ENCODE results near the gene RANBP9. TPM values are rescaled to one million over a fixed set of nuclear protein-coding genes. Genes with fewer than 3 reads are reported as not detected.
A peak's percentile ranks its signal among the peaks of the same experiment; 100 is the strongest.

RANBP9 gene
- total and polyA plus RNA-seq, 9 of the 15 experiments (the other 6 are each of a cell fraction or from before 2014, with no cell fraction given) = 27.5 to 130 (median 61.5) TPM

GRCh38 chr6:13678255-13678983 lies 33.2 kb downstream of the RANBP9 start (continued):
- TF ChIP-seq, protein P1, sequence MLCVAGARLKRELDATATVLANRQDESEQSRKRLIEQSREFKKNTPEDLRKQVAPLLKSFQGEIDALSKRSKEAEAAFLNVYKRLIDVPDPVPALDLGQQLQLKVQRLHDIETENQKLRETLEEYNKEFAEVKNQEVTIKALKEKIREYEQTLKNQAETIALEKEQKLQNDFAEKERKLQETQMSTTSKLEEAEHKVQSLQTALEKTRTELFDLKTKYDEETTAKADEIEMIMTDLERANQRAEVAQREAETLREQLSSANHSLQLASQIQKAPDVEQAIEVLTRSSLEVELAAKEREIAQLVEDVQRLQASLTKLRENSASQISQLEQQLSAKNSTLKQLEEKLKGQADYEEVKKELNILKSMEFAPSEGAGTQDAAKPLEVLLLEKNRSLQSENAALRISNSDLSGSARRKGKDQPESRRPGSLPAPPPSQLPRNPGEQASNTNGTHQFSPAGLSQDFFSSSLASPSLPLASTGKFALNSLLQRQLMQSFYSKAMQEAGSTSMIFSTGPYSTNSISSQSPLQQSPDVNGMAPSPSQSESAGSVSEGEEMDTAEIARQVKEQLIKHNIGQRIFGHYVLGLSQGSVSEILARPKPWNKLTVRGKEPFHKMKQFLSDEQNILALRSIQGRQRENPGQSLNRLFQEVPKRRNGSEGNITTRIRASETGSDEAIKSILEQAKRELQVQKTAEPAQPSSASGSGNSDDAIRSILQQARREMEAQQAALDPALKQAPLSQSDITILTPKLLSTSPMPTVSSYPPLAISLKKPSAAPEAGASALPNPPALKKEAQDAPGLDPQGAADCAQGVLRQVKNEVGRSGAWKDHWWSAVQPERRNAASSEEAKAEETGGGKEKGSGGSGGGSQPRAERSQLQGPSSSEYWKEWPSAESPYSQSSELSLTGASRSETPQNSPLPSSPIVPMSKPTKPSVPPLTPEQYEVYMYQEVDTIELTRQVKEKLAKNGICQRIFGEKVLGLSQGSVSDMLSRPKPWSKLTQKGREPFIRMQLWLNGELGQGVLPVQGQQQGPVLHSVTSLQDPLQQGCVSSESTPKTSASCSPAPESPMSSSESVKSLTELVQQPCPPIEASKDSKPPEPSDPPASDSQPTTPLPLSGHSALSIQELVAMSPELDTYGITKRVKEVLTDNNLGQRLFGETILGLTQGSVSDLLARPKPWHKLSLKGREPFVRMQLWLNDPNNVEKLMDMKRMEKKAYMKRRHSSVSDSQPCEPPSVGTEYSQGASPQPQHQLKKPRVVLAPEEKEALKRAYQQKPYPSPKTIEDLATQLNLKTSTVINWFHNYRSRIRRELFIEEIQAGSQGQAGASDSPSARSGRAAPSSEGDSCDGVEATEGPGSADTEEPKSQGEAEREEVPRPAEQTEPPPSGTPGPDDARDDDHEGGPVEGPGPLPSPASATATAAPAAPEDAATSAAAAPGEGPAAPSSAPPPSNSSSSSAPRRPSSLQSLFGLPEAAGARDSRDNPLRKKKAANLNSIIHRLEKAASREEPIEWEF (CRISPR knock-in tag; IDR thresholded peaks at IDR 0.05) = no peak
- TF ChIP-seq FOXJ3 (CRISPR knock-in tag; IDR thresholded peaks at IDR 0.05) = no peak
- peak; percentile 91 for TF ChIP-seq MTA2 (IDR thresholded peaks at IDR 0.05; ENCODE audit: low read depth)
- TF ChIP-seq KLF16 (IDR thresholded peaks at IDR 0.05) = peak; percentile 67
- TF ChIP-seq SMARCB1 (IDR thresholded peaks at IDR 0.05; ENCODE audit: insufficient read length, low read depth) = peak; percentile 100
- TF ChIP-seq, protein P2, sequence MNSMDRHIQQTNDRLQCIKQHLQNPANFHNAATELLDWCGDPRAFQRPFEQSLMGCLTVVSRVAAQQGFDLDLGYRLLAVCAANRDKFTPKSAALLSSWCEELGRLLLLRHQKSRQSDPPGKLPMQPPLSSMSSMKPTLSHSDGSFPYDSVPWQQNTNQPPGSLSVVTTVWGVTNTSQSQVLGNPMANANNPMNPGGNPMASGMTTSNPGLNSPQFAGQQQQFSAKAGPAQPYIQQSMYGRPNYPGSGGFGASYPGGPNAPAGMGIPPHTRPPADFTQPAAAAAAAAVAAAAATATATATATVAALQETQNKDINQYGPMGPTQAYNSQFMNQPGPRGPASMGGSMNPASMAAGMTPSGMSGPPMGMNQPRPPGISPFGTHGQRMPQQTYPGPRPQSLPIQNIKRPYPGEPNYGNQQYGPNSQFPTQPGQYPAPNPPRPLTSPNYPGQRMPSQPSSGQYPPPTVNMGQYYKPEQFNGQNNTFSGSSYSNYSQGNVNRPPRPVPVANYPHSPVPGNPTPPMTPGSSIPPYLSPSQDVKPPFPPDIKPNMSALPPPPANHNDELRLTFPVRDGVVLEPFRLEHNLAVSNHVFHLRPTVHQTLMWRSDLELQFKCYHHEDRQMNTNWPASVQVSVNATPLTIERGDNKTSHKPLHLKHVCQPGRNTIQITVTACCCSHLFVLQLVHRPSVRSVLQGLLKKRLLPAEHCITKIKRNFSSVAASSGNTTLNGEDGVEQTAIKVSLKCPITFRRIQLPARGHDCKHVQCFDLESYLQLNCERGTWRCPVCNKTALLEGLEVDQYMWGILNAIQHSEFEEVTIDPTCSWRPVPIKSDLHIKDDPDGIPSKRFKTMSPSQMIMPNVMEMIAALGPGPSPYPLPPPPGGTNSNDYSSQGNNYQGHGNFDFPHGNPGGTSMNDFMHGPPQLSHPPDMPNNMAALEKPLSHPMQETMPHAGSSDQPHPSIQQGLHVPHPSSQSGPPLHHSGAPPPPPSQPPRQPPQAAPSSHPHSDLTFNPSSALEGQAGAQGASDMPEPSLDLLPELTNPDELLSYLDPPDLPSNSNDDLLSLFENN (IDR thresholded peaks at IDR 0.05; ENCODE audit: low read depth in 2 of 2, low read length in 2 of 2) = peak in 1 of 2 experiments; percentile 92; a peak in 2 of 4 replicates
- peak; percentile 81 for TF ChIP-seq TBP (optimal IDR thresholded peaks at IDR 0.05; ENCODE audit: low read depth, low read length)
- TF ChIP-seq, protein P3, sequence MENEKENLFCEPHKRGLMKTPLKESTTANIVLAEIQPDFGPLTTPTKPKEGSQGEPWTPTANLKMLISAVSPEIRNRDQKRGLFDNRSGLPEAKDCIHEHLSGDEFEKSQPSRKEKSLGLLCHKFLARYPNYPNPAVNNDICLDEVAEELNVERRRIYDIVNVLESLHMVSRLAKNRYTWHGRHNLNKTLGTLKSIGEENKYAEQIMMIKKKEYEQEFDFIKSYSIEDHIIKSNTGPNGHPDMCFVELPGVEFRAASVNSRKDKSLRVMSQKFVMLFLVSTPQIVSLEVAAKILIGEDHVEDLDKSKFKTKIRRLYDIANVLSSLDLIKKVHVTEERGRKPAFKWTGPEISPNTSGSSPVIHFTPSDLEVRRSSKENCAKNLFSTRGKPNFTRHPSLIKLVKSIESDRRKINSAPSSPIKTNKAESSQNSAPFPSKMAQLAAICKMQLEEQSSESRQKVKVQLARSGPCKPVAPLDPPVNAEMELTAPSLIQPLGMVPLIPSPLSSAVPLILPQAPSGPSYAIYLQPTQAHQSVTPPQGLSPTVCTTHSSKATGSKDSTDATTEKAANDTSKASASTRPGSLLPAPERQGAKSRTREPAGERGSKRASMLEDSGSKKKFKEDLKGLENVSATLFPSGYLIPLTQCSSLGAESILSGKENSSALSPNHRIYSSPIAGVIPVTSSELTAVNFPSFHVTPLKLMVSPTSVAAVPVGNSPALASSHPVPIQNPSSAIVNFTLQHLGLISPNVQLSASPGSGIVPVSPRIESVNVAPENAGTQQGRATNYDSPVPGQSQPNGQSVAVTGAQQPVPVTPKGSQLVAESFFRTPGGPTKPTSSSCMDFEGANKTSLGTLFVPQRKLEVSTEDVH (IDR thresholded peaks at IDR 0.05; ENCODE audit: low read depth, partially characterized antibody) = peak; percentile 59
- TF ChIP-seq ZNF766 (CRISPR knock-in tag; conservative IDR thresholded peaks at IDR 0.05) = peak; percentile 73; the same call in 1 of the 2 replicates
- TF ChIP-seq ZNF699 (CRISPR knock-in tag; IDR thresholded peaks at IDR 0.05; ENCODE audit: insufficient replicate concordance) = no peak
- no peak for TF ChIP-seq COPS2 (conservative IDR thresholded peaks at IDR 0.05)

Measured in K562 (cell line).